ENCODE measurements around the gene NSDHL. TPM values are rescaled to one million over a fixed set of nuclear protein-coding genes. Genes with fewer than 3 reads are reported as not detected.

The NSDHL gene
- total RNA-seq, 1 experiment from 2014 or later = 22.1 TPM

- DNase-seq (ENCODE audit: low read depth, low spot score) (no peak), ATAC-seq (no peak)
- H3K9ac ChIP-seq (ENCODE audit: low read length) = no peak overlapping the region
- H3K9me2 ChIP-seq (ENCODE audit: insufficient read depth) = no peaks in the 10 kb centered on the region
- no peak overlapping the region for H3K4me3 ChIP-seq (replicated peaks in 1 of 2; ENCODE audit: low read depth in 1 of 2, low read length in 2 of 2)
- H3K4me1 ChIP-seq (ENCODE audit: control insufficient read depth in 1 of 2, insufficient read depth in 2 of 2, low read length in 2 of 2) = peaks cover 10 to 16% of the 10 kb centered on the region in 2 experiments
- no peak overlapping the region for H3K4me2 ChIP-seq (ENCODE audit: low read length)
- no peak overlapping the region for H3K27ac ChIP-seq (ENCODE audit: low read depth, low read length)
- H2AFZ ChIP-seq (ENCODE audit: low read depth, low read length, poor library complexity, severe bottlenecking) = no peak overlapping the region
- H3K36me3 ChIP-seq (ENCODE audit: control insufficient read depth in 1 of 2, insufficient read depth in 2 of 2, low read length in 2 of 2) = no peaks in the 10 kb centered on the region
- no peaks in the 10 kb centered on the region for H3K79me2 ChIP-seq (ENCODE audit: insufficient read depth, low read length)
- H4K20me1 ChIP-seq (ENCODE audit: insufficient read depth) = no peaks in the 10 kb centered on the region
- RAD21 ChIA-PET (ENCODE audit: low non-redundant PET in 1 of 2, low total read pairs in 2 of 2, uncharacterized antibody in 2 of 2, unreplicated experiment in 2 of 2) = no interaction called here
- no peaks in the 10 kb centered on the region for H3K27me3 ChIP-seq (ENCODE audit: insufficient read depth, low read length)
- TF ChIP-seq MAX (IDR thresholded peaks at IDR 0.05) = no peak
- TF ChIP-seq TCF7L2 (IDR thresholded peaks at IDR 0.05; ENCODE audit: borderline replicate concordance, extremely low read depth, insufficient read depth, insufficient read length) = no peak
- TF ChIP-seq SIN3A (IDR thresholded peaks at IDR 0.05; ENCODE audit: low read depth) = no peak
- TF ChIP-seq ATF3 (IDR thresholded peaks at IDR 0.05) = no peak
- TF ChIP-seq SP1 (IDR thresholded peaks at IDR 0.05; ENCODE audit: low read depth) = no peak
- no peak for TF ChIP-seq CBX3 (IDR thresholded peaks at IDR 0.05; ENCODE audit: low read depth)
- no peak for TF ChIP-seq CTCF (IDR thresholded peaks at IDR 0.05 in 2 of 3, conservative IDR thresholded peaks at IDR 0.05 in 1 of 3; ENCODE audit: borderline replicate concordance in 1 of 3, insufficient read depth in 1 of 3, low read depth in 2 of 3, low read length in 2 of 3)
- TF ChIP-seq POLR2AphosphoS5 (IDR thresholded peaks at IDR 0.05; ENCODE audit: low read depth, low read length) = no peak
- no peak for TF ChIP-seq JUND (IDR thresholded peaks at IDR 0.05)
- no peak for TF ChIP-seq ZBTB33 (IDR thresholded peaks at IDR 0.05; ENCODE audit: extremely low read depth, insufficient replicate concordance, low read length)
- TF ChIP-seq CEBPB (IDR thresholded peaks at IDR 0.05; ENCODE audit: low read depth) = no peak
- TF ChIP-seq ZFX (IDR thresholded peaks at IDR 0.05) = no peak
- no peak for TF ChIP-seq YY1 (IDR thresholded peaks at IDR 0.05; ENCODE audit: extremely low read depth, insufficient replicate concordance, low read depth, low read length)
- TF ChIP-seq EZH2 (IDR thresholded peaks at IDR 0.05) = no peak
- TF ChIP-seq ZNF274 (IDR thresholded peaks at IDR 0.05; ENCODE audit: low read depth, low read length) = no peak
- intact Hi-C loops (cut with micrococcal nuclease) = no loop called here
- H3K9me3 ChIP-seq (ENCODE audit: control insufficient read depth in 1 of 2, insufficient read depth in 1 of 2, low read depth in 1 of 2, low read length in 2 of 2) = no peaks in the 10 kb centered on the region
- CTCF ChIA-PET = interaction anchor here (0.7 kb wide), 1 partner anchor 11 kb away, joined by 3 read pairs; no protein-coding TSS in a partner anchor
- BruUV-seq (replicated peaks) = no TSS peak
- POLR2A ChIA-PET = no interaction called here
Measured at GRCh38 chrX:152912641-152913040, 81.8 kb downstream of the NSDHL start.
